Prostate gland (tissue), 2 donors: ENCODE measurements around the gene LMCD1.

Experiments used
- POLR2A ChIP-seq: fragments of 450-650 bp; IDR thresholded peaks from one replicate; pipeline ENCODE4 v1.6.1; 2016; ENCODE audit warnings: antibody characterized with exemption, mild to moderate bottlenecking
- TF ChIP-seq, protein P1 (sequence below), 4 experiments: fragments of 200-600 bp in 2 of 4; fragments of 450-650 bp in 2 of 4; sonication (generic) in 2 of 4; IDR thresholded peaks; 1 replicate in 3 of 4; 2 replicates in 1 of 4; pipeline ENCODE4 v1.5.1; 2016 to 2019; ENCODE audit warnings: antibody characterized with exemption in 4 of 4, mild to moderate bottlenecking in 2 of 4, moderate library complexity in 2 of 4

GRCh38 chr3:8500319-8500988, 1.2 kb upstream of the LMCD1 start:
- TF ChIP-seq, protein P1, sequence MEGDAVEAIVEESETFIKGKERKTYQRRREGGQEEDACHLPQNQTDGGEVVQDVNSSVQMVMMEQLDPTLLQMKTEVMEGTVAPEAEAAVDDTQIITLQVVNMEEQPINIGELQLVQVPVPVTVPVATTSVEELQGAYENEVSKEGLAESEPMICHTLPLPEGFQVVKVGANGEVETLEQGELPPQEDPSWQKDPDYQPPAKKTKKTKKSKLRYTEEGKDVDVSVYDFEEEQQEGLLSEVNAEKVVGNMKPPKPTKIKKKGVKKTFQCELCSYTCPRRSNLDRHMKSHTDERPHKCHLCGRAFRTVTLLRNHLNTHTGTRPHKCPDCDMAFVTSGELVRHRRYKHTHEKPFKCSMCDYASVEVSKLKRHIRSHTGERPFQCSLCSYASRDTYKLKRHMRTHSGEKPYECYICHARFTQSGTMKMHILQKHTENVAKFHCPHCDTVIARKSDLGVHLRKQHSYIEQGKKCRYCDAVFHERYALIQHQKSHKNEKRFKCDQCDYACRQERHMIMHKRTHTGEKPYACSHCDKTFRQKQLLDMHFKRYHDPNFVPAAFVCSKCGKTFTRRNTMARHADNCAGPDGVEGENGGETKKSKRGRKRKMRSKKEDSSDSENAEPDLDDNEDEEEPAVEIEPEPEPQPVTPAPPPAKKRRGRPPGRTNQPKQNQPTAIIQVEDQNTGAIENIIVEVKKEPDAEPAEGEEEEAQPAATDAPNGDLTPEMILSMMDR (IDR thresholded peaks at IDR 0.05), result peak in 1 of 4 experiments; percentile 7
- no peak for TF ChIP-seq POLR2A
